Motor neuron (in vitro differentiated cells): ENCODE measurements around the gene WHRN. TPM values are rescaled to one million over a fixed set of nuclear protein-coding genes. Genes with fewer than 3 reads are reported as not detected.

Experiments
- ATAC-seq, 8 experiments: fragments of 200-7000 bp; cut with Tn5 transposase; replicated peaks in 6 of 8; 2 replicates each; pipeline ENCODE4 v1.8.0; 2021; ENCODE audit warnings: mild to moderate bottlenecking in 8 of 8, moderate library complexity in 8 of 8
- H3K27ac ChIP-seq, 2 donors: fragments of 250-450 bp; sonication (Bioruptor Pico); 2 replicates each; pipeline ENCODE4 v1.9.0; 2021; ENCODE audit warnings: antibody characterized with exemption in 2 of 2, mild to moderate bottlenecking in 2 of 2, moderate library complexity in 1 of 2
- H3K4me1 ChIP-seq, 2 donors: fragments of 250-450 bp; sonication (Bioruptor Pico); replicated peaks in 1 of 2; 2 replicates each; pipeline ENCODE4 v1.6.1; 2021; ENCODE audit warnings: antibody characterized with exemption in 2 of 2, mild to moderate bottlenecking in 2 of 2, moderate library complexity in 1 of 2
- H3K4me3 ChIP-seq, 5 donors: fragments of 250-450 bp; sonication (Bioruptor Pico); 2 replicates each; pipeline ENCODE4 v1.9.0; 2021; ENCODE audit warnings: antibody characterized with exemption in 5 of 5, mild to moderate bottlenecking in 5 of 5, moderate library complexity in 4 of 5
- WGBS, 10 experiments: fragments of 450-650 bp; shearing (Covaris generic); methylation state at CpG; one replicate each; pipeline ENCODE4 v1.0.0; 2022; 5-methylcytosine and 5-hydroxymethylcytosine counted together
- in situ Hi-C, 9 experiments: fragments of 400-800 bp; cut with MboI; loops; one replicate each; pipeline ENCODE4 v1.15.0; 2021; ENCODE audit warnings: low sequenced_read_pairs in 9 of 9, low pct_unique_long_range_greater_than_20kb in 2 of 9; ENCODE audit not compliant: unreplicated experiment in 9 of 9
- total RNA-seq, 8 experiments: library from RNA; unstranded; fragments of 300-600 nt; gene quantifications; 2 replicates each; pipeline versions ENCODE4 v1.2.3 to v1.2.4, GENCODE V29; 2022

The WHRN gene
- total RNA-seq, 8 experiments from 2014 or later = 4.2 to 13.5 (median 6.9) TPM

DNA sequence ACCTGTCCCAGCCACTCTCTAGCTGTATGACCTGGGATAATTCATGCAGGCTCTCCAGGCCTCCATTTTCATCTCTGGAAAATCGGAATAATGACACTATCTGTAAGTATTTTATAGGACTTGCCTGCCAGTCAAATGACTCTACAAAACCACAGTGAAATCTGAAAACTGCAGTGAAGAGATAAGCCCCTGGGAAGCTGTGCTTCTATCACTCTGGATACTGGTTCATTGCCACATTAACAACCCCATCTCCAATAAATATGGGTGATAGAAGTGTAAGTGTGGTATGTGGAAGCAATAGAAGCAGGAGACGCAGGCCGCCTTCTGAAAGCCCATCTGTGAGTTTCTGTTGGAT is 31.8 kb downstream of the WHRN start:
- Histone ChIP-seq H3K4me1 (no peaks in the 10 kb centered on the region), H3K4me3 (no peak overlapping the region), H3K27ac (no peak overlapping the region)
- in situ Hi-C loops = no loop called here
- 100% methylated on average over 1 to 3 of the region's 3 CpGs; no CpG with 5 or more reads in 5 of the 10 experiments for WGBS, 10 experiments
- no peak for ATAC-seq

DNA sequence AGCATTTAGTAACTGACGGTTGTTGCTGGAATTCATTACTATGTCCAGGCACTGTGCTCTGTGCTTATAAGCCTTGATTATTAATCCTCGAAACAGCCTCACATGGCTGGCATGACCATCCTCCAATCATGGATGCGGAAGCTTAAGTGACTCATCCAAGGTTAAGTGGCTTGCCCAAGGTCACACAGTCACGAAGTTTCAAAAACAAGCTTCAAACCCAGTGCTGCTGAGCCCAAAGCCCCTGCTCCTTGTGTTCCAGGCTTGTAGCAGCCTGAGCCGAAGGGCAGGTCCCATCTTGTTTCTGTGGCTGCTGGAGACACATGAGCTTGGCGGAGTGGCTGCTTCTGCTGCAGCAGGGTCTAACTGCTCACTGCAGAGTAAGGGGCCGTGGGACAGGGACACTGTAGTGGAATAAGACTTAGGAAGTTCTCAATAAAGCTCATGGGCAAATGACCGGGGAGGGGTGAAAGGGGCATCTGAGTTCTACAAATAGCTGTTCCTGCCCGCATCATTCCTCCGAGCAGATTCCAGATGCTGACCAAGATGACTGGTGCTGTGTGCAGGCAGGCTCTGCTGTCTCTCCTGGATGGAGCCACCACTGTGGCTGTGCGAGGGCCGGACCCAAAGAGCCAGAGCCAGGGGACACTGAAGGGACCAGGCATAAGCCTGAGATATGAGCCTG is 32.4 kb downstream of the WHRN start:
- in situ Hi-C loops = no loop called here
- no peak for ATAC-seq

DNA sequence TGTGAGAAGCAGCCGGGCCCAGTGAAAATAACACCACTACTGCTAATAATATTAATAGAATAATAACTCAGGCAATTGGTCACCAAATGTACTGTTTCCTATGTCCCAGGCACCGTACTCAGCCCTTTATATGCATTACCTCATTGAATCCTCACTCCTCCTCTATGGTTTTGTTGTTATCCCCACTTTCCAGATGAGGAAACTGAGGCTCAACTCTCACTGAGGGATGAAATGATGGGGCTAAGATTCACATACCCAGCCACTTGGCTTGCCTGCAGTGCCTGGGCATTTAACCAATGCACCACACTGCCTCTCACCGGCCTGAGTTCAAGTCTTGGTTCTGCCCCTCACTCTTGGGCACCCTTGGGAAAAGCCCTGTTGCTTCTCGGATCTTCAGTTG is 34.1 kb downstream of the WHRN start:
- Histone ChIP-seq H3K4me1 (no peaks in the 10 kb centered on the region), H3K27ac (no peak overlapping the region), H3K4me3 (no peak overlapping the region)
- ATAC-seq = no peak
- in situ Hi-C loops = no loop called here
- WGBS, 10 experiments = 63 to 100% (median 90%) methylated on average over 1 to 4 of the region's 4 CpGs; no CpG with 5 or more reads in 3 of the 10 experiments

More for the DNA sequence above, 32.4 kb downstream of the WHRN start:
- no peak overlapping the region for H3K27ac ChIP-seq
- WGBS, 10 experiments = 74 to 100% (median 96%) methylated on average over 1 to 11 of the region's 12 CpGs; no CpG with 5 or more reads in 2 of the 10 experiments
- H3K4me3 ChIP-seq = no peak overlapping the region
- H3K4me1 ChIP-seq = no peaks in the 10 kb centered on the region

DNA sequence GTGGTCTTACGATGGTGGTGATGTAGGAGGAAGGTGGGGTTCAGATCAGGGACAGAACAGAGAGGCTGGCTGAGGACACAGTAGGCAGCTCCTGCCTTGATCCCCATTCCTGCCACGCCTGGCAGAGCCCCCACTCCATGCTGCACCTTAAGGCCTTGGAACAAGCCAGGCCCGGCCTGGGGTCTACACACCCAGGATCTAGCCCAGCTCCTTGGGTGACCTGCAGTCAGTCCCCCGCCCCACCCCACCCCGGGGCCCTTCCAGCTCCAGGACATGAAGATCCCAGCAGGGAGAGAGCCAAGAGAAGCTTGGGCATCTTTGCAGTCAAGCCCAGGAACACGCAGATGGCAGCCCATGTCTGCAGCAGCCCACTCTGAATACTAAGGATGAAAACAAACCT is 34.7 kb downstream of the WHRN start:
- in situ Hi-C loops = no loop called here
- WGBS, 10 experiments = 100% methylated on average over 1 of the region's 6 CpGs; no CpG with 5 or more reads in 8 of the 10 experiments
- Histone ChIP-seq H3K4me1 (no peaks in the 10 kb centered on the region), H3K4me3 (no peak overlapping the region), H3K27ac (no peak overlapping the region)
- ATAC-seq = no peak

DNA sequence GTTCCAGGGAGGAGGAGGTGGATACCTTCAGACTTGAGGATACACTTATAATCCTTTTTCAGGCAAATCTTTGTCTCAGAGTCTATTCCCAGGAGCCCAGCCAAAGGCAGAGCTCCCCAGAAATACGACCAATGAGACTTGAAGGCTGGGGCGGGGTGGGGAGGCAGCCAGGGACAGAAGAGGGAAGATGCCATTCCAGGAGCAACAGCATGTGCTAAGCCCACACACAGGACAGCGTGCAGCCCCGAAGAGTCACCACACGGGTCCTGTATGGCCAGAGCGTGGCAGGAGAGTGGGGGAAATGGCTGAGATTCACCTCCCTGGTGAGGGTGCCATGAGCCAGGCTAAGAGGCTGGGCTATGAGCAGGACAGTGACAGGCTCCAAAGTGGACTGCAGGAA is 35.2 kb downstream of the WHRN start:
- Histone ChIP-seq H3K4me3 (no peak overlapping the region), H3K27ac (no peak overlapping the region), H3K4me1 (no peaks in the 10 kb centered on the region)
- 83 to 100% (median 89%) methylated on average over 1 to 4 of the region's 6 CpGs; no CpG with 5 or more reads in 7 of the 10 experiments for WGBS, 10 experiments
- in situ Hi-C loops = no loop called here
- ATAC-seq = no peak

DNA sequence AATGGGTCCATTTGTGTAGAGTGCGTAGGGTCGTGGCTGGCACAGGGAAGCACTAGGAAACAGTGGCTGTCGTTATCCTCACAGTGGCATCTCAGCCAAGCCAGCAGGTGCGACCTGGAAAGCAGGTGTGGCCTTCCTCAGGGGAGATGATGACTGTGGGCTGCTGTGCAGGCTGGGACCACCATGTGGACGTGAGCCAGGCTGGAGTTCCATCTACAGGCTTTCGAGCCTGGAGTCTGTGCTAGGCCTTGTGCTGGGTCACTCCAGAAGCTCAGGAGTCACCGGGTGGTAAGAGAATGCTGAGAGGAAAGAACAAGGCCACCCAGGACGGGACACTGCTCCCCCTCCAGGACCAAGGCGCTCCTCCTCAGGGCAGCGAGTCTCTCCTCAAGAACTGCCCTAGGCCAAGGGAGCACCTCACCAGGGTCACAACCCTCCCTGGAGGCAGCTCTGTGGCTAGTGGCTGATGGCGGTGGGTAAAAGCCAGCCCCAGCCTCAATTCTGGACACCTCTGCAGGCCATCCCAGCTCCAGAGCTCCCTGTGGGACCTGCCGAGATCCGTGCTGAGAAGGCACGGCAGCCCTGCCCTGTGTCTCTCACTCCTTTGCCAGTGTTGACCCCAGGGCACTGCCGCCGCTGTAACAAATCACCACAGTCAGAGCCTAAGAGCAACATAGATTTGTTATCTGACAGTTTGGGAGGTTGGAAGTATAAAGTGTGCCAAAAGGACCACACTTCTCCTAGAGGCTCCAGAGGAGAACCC is 36.0 kb downstream of the WHRN start:
- Histone ChIP-seq H3K4me1 (no peaks in the 10 kb centered on the region), H3K27ac (no peak overlapping the region), H3K4me3 (no peak overlapping the region)
- in situ Hi-C loops = no loop called here
- 60 to 100% (median 100%) methylated on average over 1 to 4 of the region's 16 CpGs; no CpG with 5 or more reads in 4 of the 10 experiments for WGBS, 10 experiments
- ATAC-seq = no peak

DNA sequence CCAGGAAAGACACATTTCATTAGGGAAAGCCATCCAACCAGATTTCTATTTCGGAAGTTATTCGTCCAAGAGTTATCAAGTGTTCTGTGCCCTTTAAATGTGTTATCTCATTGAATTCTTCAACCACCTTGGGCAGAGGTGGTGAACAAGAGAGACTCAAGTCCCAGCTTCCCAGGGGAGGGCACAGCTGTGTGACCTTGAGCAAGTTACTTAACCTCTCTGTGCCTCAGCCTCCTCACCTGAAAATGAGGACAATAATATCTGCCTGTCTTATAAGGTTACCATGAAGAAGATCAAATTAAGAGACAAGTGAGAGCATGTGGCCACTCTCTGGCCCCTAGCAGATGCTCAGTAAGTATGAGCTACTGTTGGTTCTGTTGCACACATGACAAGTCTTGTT is 37.4 kb downstream of the WHRN start:
- Histone ChIP-seq H3K4me1 (no peaks in the 10 kb centered on the region), H3K4me3 (no peak overlapping the region), H3K27ac (no peak overlapping the region)
- no peak for ATAC-seq
- in situ Hi-C loops = no loop called here
- 100% methylated on average over 1 to 2 of the region's 2 CpGs; no CpG with 5 or more reads in 5 of the 10 experiments for WGBS, 10 experiments

DNA sequence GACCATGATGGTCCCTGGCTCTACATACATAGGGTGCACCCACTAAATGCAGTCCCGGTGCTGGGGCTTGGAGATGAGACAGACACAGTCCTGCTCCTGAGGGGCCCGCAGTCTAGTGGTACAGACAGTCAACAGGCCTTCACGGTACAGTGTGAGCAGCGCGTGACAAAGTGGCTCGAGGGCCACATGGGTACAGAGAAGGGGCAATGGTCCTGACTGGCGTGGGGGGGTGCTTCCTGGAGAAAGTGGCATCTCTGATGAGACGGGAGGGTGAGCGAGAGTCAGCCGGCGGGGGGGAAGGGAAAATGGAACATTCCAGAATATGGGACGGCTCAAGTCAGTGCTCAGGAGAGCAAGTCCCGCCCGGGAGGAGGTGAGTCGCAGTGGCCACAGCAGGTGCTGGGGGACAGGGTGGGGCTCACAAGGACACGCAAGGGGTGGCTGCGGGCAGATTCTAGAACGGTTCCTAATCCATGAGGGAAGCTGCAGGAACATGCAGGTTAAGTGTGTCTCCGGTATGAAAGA is 38.0 kb downstream of the WHRN start:
- no peaks in the 10 kb centered on the region for H3K4me1 ChIP-seq
- no peak for ATAC-seq
- 83 to 100% (median 100%) methylated on average over 1 to 3 of the region's 19 CpGs; no CpG with 5 or more reads in 5 of the 10 experiments for WGBS, 10 experiments
- no peak overlapping the region for H3K4me3 ChIP-seq
- in situ Hi-C loops = no loop called here
- no peak overlapping the region for H3K27ac ChIP-seq

DNA sequence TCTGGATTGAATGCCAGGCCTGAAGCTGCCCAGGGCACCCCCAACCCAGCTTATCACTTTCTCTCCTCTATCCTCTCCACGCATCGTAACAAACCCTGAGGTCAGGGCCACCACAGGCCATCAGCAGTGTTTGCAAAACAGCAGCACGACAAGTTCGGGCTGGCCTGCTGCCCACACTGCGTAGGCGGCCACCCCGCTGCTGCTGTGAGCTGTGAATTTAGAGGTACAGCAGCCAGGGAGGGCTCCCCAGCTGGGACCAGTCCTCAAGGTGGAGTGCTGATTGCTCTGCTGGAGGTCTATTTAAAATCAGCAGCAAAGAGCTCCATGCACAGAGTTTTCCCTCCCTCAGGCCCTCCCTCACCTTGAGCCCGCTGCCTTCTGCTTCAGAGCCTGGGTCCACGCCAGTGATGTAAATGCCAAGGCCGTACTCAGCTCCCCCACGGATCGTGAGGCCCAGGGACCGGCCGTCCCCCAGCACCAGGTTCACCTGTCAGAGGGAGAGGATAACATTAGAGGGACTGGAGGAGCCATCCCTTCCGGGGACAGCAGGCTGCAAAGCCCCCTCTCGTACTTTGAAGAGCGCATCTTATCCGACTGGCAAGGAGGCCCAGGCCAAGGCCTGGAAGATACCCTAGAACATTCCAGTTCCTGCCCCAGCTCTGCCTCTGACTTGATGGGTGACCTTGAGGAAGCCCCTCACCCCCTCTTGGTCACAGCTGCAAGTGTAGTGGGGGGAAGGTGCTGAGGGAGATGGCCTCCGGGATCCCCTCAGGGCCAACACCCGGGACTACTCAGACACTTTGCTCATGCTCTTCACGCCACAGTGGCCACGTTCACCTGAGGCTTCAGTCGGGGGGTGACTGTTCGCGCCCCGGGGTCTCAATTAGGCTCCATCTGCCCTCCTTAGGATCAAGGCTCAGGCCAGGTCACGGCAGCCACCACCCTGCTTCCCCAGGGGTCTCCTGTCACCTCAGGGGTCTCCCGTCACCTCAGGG is 39.1 kb downstream of the WHRN start:
- no peaks in the 10 kb centered on the region for H3K4me1 ChIP-seq
- WGBS, 10 experiments = 40 to 91% (median 80%) methylated on average over 1 to 13 of the region's 28 CpGs; no CpG with 5 or more reads in 2 of the 10 experiments
- H3K4me3 ChIP-seq = no peak overlapping the region
- ATAC-seq = no peak
- in situ Hi-C loops = no loop called here
- H3K27ac ChIP-seq = no peak overlapping the region

DNA sequence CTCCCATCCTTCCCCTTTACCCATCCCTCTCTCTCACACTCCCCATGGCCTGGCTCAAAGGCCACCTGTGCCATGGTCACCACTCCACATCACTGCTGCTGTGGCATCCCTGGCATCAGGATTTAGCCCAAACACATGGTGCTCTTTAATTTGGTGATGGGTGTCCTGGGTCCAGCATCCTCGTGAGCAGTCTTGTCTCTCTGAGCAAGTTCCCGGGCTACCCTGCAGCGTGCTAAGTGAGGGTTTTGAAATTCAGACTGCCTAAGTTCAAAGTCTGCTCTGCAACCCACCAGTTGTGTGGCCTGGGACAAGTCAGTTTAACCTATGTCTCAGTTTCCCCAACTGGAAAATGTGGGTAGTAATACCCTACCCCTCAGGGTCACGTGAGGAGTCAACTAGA is 39.9 kb downstream of the WHRN start:
- Histone ChIP-seq H3K27ac (no peak overlapping the region), H3K4me3 (no peak overlapping the region), H3K4me1 (no peaks in the 10 kb centered on the region)
- in situ Hi-C loops = no loop called here
- ATAC-seq = no peak
- WGBS, 10 experiments = 80 to 100% (median 94%) methylated on average over 1 to 3 of the region's 4 CpGs; no CpG with 5 or more reads in 7 of the 10 experiments

DNA sequence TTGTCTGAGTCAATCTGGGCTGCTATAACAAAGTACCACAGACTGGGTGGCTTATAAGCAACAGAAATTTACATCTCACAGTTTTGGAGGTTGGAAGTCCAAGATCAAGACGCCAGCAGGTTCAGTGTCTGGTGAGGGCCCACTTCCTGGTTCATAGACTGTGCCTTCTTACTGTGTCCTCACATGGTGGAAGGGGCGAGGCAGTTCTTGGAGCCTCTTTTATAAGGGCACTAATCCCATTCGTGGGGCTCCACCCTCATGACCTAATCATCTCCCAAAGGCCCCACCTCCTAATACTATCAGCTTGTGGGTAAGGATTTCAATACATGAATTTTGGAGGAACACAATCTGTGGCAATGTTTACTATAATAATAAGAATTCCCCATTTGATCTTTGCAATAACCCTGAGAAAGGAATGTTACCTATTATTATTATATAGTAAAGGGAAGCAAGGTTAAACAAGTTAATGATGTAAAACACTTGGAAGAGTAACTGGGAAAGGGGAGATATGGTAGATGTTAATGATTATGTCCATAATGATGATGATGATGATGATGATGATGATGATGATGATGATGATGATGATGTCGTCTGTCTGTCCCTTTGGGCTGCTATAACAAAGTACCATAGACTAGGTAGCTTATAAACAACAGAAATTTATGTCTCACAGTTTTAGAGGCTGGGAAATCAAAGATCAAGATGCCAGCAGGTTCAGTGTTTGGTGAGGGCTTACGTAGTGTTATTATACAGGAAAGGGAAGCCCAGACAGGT is 40.8 kb downstream of the WHRN start:
- Histone ChIP-seq H3K4me3 (no peak overlapping the region), H3K4me1 (no peaks in the 10 kb centered on the region), H3K27ac (no peak overlapping the region)
- 42 to 100% (median 85%) methylated on average over 1 to 3 of the region's 5 CpGs; no CpG with 5 or more reads in 1 of the 10 experiments for WGBS, 10 experiments
- ATAC-seq = peak in 2 of 8 experiments; percentile 55 to 57
- in situ Hi-C loops = no loop called here

DNA sequence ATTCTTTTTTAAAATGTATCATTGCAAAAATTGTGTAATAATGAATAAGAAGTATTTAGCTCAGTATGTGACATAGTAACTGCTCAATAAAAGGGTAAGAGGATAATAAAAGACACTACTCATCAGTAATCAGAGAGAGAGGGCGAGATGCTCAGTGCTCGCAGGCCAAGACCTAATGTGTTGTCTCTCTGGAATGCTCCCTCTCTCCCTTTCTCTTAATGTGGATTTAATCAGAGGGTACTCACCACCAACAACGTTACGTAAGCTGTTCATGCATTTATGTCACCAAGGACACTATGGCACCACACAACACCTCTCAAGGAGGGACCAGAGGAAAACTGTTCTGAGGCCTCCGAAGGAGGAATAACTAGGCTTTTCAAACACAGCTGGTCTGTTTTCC is 42.5 kb downstream of the WHRN start:
- Histone ChIP-seq H3K4me3 (no peak overlapping the region), H3K27ac (no peak overlapping the region), H3K4me1 (no peaks in the 10 kb centered on the region)
- no peak for ATAC-seq
- WGBS, 10 experiments = 30 to 93% (median 76%) methylated on average over 2 to 5 of the region's 5 CpGs; no CpG with 5 or more reads in 4 of the 10 experiments
- in situ Hi-C loops = no loop called here
